Choroid plexus epithelial cell (primary cell): ENCODE measurements around the gene OCIAD1.

Source experiments
- DNase-seq: peaks from one replicate; pipeline ENCODE4 v3.0.0-alpha.2; 2010; ENCODE audit warnings: low read depth
- H3K4me3 ChIP-seq: 2 replicates; pipeline ENCODE4 v1.5.1; 2011; ENCODE audit warnings: low read depth, mild to moderate bottlenecking, control low read depth, low read length, moderate library complexity
- CTCF ChIP-seq: conservative IDR thresholded peaks from 2 replicates; pipeline ENCODE4 v1.5.1; 2011; ENCODE audit warnings: low read depth, mild to moderate bottlenecking, control low read depth, inconsistent platforms, low read length, moderate library complexity

OCIAD1 gene

DNA sequence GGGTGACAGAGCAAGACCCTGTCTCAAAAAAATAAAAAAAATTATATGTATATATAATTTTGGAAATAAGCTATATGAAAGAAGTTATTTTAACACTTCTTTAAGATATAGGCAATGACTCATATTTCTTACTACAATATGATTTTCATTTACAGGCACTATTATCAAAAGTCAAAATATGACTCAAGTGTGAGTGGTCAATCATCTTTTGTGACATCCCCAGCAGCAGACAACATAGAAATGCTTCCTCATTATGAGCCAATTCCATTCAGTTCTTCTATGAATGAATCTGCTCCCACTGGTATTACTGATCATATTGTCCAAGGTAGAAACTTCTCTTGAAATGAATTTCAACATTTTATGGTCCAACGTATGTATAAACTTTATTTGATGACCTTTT, 20.8 kb downstream of the OCIAD1 start:
- no peak for TF ChIP-seq CTCF
- no peak overlapping the region for H3K4me3 ChIP-seq
- no peak for DNase-seq

- no peak for TF ChIP-seq CTCF
- DNase-seq = no peak
- H3K4me3 ChIP-seq = no peak overlapping the region
These were observed 22.9 kb downstream of the OCIAD1 start for GRCh38 chr4:48853604-48854394.

- no peak for TF ChIP-seq CTCF
- H3K4me3 ChIP-seq = no peak overlapping the region
- DNase-seq = no peak
These were observed 23.5 kb downstream of the OCIAD1 start for GRCh38 chr4:48854395-48854683.

DNA sequence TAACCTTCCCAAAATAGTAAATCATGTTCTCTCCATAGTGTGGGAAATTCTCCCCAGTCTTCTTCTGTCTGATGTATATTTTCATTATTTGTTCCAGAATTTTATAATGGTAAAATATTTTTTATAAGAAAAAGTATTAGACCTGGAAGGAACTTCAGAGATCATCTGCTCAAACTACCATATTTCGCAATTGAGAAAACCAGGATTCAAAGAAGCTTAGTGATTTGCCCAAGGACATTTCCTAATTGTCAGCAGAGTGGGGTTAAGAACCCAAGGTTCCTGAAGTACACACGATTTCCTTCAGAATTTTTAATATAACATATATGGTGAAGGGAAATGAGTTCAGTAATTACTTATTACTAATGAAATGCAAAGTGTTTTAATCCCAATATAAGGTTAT, 24.1 kb downstream of the OCIAD1 start:
- DNase-seq = peak; percentile 13
- TF ChIP-seq CTCF = no peak

GRCh38 chr4:48858130-48858529, 27.2 kb downstream of the OCIAD1 start:
- DNase-seq = peak; percentile 75
- TF ChIP-seq CTCF = no peak
- no peak overlapping the region for H3K4me3 ChIP-seq

More for the DNA sequence above, 24.1 kb downstream of the OCIAD1 start:
- no peak overlapping the region for H3K4me3 ChIP-seq

DNA sequence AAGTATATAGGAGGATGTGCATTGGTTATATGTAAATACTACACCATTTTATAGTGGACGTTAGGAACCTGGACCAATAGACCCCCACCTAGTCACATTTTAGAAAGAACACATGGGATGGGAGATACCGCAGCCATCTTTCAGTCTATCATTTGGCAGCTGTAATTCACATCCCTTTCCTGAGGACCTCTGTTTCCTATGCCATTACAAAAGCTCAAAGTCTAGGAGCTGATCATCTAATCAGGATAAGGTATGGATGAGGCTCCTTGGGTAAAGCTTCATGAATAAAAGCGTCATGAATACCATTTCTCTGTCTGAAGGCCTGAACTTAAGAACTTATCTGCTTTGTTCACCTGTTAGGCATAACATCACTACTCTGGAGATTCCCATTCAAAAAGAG, 31.1 kb downstream of the OCIAD1 start:
- no peak overlapping the region for H3K4me3 ChIP-seq
- no peak for TF ChIP-seq CTCF

DNA sequence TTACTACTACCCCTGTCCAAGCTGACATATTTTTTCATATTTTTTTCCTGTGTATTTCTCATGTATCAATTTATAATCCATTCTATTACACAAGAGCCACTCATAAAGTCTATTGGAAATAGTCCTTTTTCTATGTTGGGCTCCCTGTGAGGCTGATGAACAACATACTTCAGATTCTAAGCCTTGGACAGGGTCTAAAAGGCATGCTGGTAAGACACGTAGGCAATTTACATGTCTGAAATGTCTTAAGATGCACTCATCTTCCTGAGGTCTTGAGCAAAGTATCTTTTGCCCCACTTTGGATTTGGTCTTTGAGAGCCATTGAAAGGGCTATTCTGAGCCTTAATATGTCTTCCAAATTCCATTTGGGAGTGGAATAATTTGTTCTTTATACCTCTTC, 31.8 kb downstream of the OCIAD1 start:
- TF ChIP-seq CTCF = no peak
- H3K4me3 ChIP-seq = no peak overlapping the region
- peak; percentile 13 for DNase-seq

More for the DNA sequence above, 31.1 kb downstream of the OCIAD1 start:
- DNase-seq = no peak
